HL-60 (cell line): ENCODE data around the gene EMILIN1.

Experiments
- CTCF ChIP-seq: IDR thresholded peaks from one replicate; pipeline ENCODE4 v1.5.1; 2011; ENCODE audit warnings: low read length, control low read depth, inconsistent platforms; ENCODE audit not compliant: insufficient read depth
- POLR2AphosphoS5 ChIP-seq: IDR thresholded peaks from 2 replicates; pipeline ENCODE4 v1.6.1; 2012; ENCODE audit warnings: low read depth

GRCh38 chr2:27038012-27038411, 40.4 kb upstream of the EMILIN1 start:
- TF ChIP-seq CTCF: no peak
- no peak for TF ChIP-seq POLR2AphosphoS5
